ENCODE results near the gene ABCA2. TPM values are rescaled to one million over a fixed set of nuclear protein-coding genes. Genes with fewer than 3 reads are reported as not detected.

ABCA2 gene
- total RNA-seq, 1 experiment from 2014 or later = 22.4 TPM

DNA sequence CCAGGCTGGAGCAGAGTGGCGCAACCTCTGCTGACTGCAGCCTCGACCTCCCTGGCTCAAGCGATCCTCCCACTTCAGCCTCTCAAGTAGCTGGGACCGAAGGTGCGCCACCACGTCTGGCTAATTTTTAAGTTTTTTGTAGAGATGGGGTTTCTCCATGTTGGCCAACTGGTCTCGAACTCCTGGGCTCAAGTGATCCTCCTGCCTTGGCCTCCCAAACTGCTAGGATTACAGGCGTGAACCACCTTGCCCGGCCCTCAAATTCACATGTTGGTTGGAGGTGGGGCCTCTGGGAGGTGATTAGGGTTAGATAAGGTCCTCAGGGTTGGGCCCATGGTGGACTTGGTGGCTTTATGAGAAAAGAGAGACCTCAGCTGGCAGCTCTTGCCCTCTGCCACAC lies 65.9 kb downstream of the ABCA2 start:
- Mint-ChIP-seq H3K4me1 (peaks cover 7 to 15% of the 10 kb centered on the region in 2 experiments), H3K4me3 (peak overlapping the region in 1 of 2 experiments; percentile 40; a peak in 1 of 5 replicates), H3K36me3 (ENCODE audit: insufficient read depth in 1 of 3, low read depth in 3 of 3) (no peaks in the 10 kb centered on the region), H3K9me3 (no peaks in the 10 kb centered on the region), H3K27ac (no peak overlapping the region), H3K27me3 (ENCODE audit: low read depth) (peaks cover 18% of the 10 kb centered on the region)
- H3K14ac ChIP-seq (ENCODE audit: insufficient read depth, low read length) = no peak overlapping the region
- no peak overlapping the region for H3K4me2 ChIP-seq (ENCODE audit: insufficient read depth, insufficient read length, low read length)
- H3K27me3 ChIP-seq (ENCODE audit: insufficient read depth, low read length) = no peaks in the 10 kb centered on the region
- no peaks in the 10 kb centered on the region for H3K79me1 ChIP-seq (ENCODE audit: insufficient read depth, low read depth, low read length, poor library complexity, severe bottlenecking)
- peaks cover 2% of the 10 kb centered on the region for H4K20me1 ChIP-seq (ENCODE audit: control insufficient read depth, insufficient read depth, insufficient read length)
- no peak overlapping the region for H2AFZ ChIP-seq (ENCODE audit: low read length)
- H2BK15ac ChIP-seq (ENCODE audit: low read depth, low read length) = no peak overlapping the region
- H3K79me2 ChIP-seq (ENCODE audit: insufficient read depth, low read length) = no peaks in the 10 kb centered on the region
- H2BK120ac ChIP-seq (ENCODE audit: low read depth, low read length, poor library complexity, severe bottlenecking) = no peak overlapping the region
- no CpG with 5 or more reads among the region's 9 CpGs for WGBS (ENCODE audit: extremely low coverage, insufficient read length, low lambda C conversion rate)
- no peak overlapping the region for H3K23ac ChIP-seq (ENCODE audit: insufficient read length, low read depth, low read length)
- no peak overlapping the region for H2BK12ac ChIP-seq (ENCODE audit: insufficient read length, low read depth, low read length)
- DNase-seq = no peak
- no peak overlapping the region for H2AK5ac ChIP-seq (ENCODE audit: insufficient read length, low read length)
- no peak overlapping the region for H3K56ac ChIP-seq (ENCODE audit: insufficient read length, low read depth, low read length)
- no peak overlapping the region for H4K8ac ChIP-seq (replicated peaks; ENCODE audit: insufficient read length, low read depth, low read length)
- H3K23me2 ChIP-seq (ENCODE audit: insufficient read length, low read depth, low read length, poor library complexity, severe bottlenecking) = no peaks in the 10 kb centered on the region
- no peak overlapping the region for H2BK5ac ChIP-seq (ENCODE audit: insufficient read length, low read length)
- no peak overlapping the region for H3K27ac ChIP-seq (ENCODE audit: insufficient read length, low read depth, low read length)
- no peak overlapping the region for H3K4ac ChIP-seq (ENCODE audit: low read depth, low read length)
- H4K91ac ChIP-seq (ENCODE audit: insufficient read length, low read depth, low read length) = no peak overlapping the region
- no peak for TF ChIP-seq CTCF (conservative IDR thresholded peaks at IDR 0.05)
- no peak overlapping the region for H4K5ac ChIP-seq (ENCODE audit: insufficient read length, low read depth, low read length)
- no peak overlapping the region for H3T11ph ChIP-seq (ENCODE audit: low read length)
- H3K4me1 ChIP-seq (ENCODE audit: insufficient read depth, low read length) = peaks cover 2% of the 10 kb centered on the region; the same call in 1 of the 2 replicates
- H3K9me3 ChIP-seq (ENCODE audit: control insufficient read depth, low read depth, low read length) = no peaks in the 10 kb centered on the region
- H3K18ac ChIP-seq (ENCODE audit: insufficient read length, low read depth, low read length) = no peak overlapping the region
- H3K9ac ChIP-seq (ENCODE audit: extremely low read depth, insufficient read length, low read length) = no peak overlapping the region
- H2BK20ac ChIP-seq (ENCODE audit: low read depth, low read length, poor library complexity, severe bottlenecking) = no peak overlapping the region

All from H9 (cell line).